Keratinocyte (primary cell): ENCODE data around the gene CHST7.

ENCODE experiments used
- CTCF ChIP-seq, 3 experiments: IDR thresholded peaks in 1 of 3; conservative IDR thresholded peaks in 1 of 3; optimal IDR thresholded peaks in 1 of 3; 2 replicates in 2 of 3; 3 replicates in 1 of 3; pipeline versions ENCODE3 to v1.5.1; 2011; ENCODE audit warnings: low read length in 3 of 3, mild to moderate bottlenecking in 3 of 3, moderate library complexity in 2 of 3, control low read depth in 1 of 3, inconsistent platforms in 1 of 3; ENCODE audit not compliant: insufficient read depth in 2 of 3; ENCODE audit errors: extremely low read depth in 1 of 3
- EZH2 ChIP-seq: IDR thresholded peaks from one replicate; pipeline ENCODE4 v1.6.1; 2012; ENCODE audit warnings: inconsistent platforms, mild to moderate bottlenecking, low read length, moderate library complexity

DNA sequence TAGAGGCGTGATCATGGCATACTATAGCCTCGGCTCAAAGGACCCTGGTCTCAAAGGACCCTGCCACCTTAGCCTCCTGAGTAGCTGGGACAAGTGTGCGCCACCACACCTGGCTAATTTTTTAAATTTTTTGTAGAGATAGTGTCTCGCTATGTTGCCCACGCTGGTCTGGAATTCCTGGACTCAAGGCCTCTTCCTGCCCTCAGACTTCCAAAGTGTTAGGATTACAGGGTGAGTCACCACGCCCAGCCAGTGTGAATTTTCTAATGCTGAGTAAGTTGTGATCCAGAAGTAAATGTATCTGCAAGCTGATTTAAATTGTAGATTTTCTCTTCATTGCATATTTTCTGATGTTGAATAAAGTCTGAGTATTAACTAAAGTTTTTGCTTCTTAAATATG lies 25.7 kb upstream of the CHST7 start:
- TF ChIP-seq CTCF (optimal IDR thresholded peaks at IDR 0.05 in 1 of 3, IDR thresholded peaks at IDR 0.05 in 1 of 3, conservative IDR thresholded peaks at IDR 0.05 in 1 of 3; ENCODE audit: extremely low read depth in 1 of 3, insufficient read depth in 2 of 3, low read length in 3 of 3) (no peak), EZH2 (no peak)
